CD14-positive monocyte (primary cell): Measurements from ENCODE around the gene ZNF804B. TPM values are rescaled to one million over a fixed set of nuclear protein-coding genes. Genes with fewer than 3 reads are reported as not detected.

Experiments used
- DNase-seq, 3 donors: peaks; one replicate each; pipeline ENCODE4 v3.0.0-alpha.2; 2011 to 2022
- H2AFZ ChIP-seq: 2 replicates; pipeline ENCODE4 v1.6.0; 2012; ENCODE audit warnings: mild to moderate bottlenecking, low read depth, low read length, inconsistent platforms; ENCODE audit not compliant: insufficient read depth, poor library complexity, severe bottlenecking
- H3K27ac ChIP-seq, 2 donors: 1 replicate in 1 of 2; 2 replicates in 1 of 2; pipeline ENCODE4 v1.5.1; 2012 to 2013; ENCODE audit warnings: low read length in 2 of 2, control low read depth in 1 of 2, inconsistent platforms in 1 of 2, low read depth in 1 of 2, mild to moderate bottlenecking in 1 of 2
- H3K27me3 ChIP-seq, 2 donors: one replicate each; pipeline versions ENCODE4 v1.6.0 to v1.6.1; 2011 to 2013; ENCODE audit warnings: low read length in 2 of 2; ENCODE audit not compliant: control insufficient read depth in 2 of 2, insufficient read depth in 2 of 2
- H3K36me3 ChIP-seq, 2 donors: replicated peaks in 1 of 2; 1 replicate in 1 of 2; 2 replicates in 1 of 2; pipeline versions ENCODE4 v1.5.1 to v1.6.1; 2012 to 2013; ENCODE audit warnings: low read length in 2 of 2, control low read depth in 1 of 2, inconsistent platforms in 1 of 2, mild to moderate bottlenecking in 1 of 2; ENCODE audit not compliant: insufficient read depth in 2 of 2, control insufficient read depth in 1 of 2
- H3K4me1 ChIP-seq, 2 donors: 1 replicate in 1 of 2; 2 replicates in 1 of 2; pipeline versions ENCODE4 v1.5.1 to v1.6.1; 2012 to 2013; ENCODE audit warnings: low read length in 2 of 2, control low read depth in 1 of 2, inconsistent platforms in 1 of 2, mild to moderate bottlenecking in 1 of 2, moderate library complexity in 1 of 2; ENCODE audit not compliant: insufficient read depth in 2 of 2, control insufficient read depth in 1 of 2
- H3K4me2 ChIP-seq: replicated peaks from 2 replicates; pipeline ENCODE3; 2012; ENCODE audit warnings: low read length, moderate library complexity, mild to moderate bottlenecking; ENCODE audit not compliant: poor library complexity, severe bottlenecking; ENCODE audit errors: extremely low read depth
- H3K4me3 ChIP-seq, 3 experiments: fragments of 200-600 bp in 1 of 3; sonication (generic) in 1 of 3; replicated peaks in 1 of 3; 1 replicate in 2 of 3; 2 replicates in 1 of 3; pipeline ENCODE4 v1.5.1; 2011 to 2013; ENCODE audit warnings: low read length in 3 of 3, mild to moderate bottlenecking in 3 of 3, control low read depth in 2 of 3, low read depth in 2 of 3, inconsistent platforms in 1 of 3, moderate library complexity in 1 of 3
- H3K79me2 ChIP-seq: 2 replicates; pipeline ENCODE4 v1.6.0; 2012; ENCODE audit warnings: mild to moderate bottlenecking, control low read depth, inconsistent platforms, low read length, moderate library complexity; ENCODE audit not compliant: insufficient read depth
- H3K9ac ChIP-seq: 2 replicates; pipeline ENCODE4 v1.6.0; 2017; ENCODE audit warnings: low read length, mild to moderate bottlenecking; ENCODE audit not compliant: insufficient read depth, poor library complexity, severe bottlenecking
- H3K9me3 ChIP-seq, 2 donors: replicated peaks in 1 of 2; 1 replicate in 1 of 2; 2 replicates in 1 of 2; pipeline versions ENCODE4 v1.5.1 to v1.6.1; 2012 to 2013; ENCODE audit warnings: low read length in 2 of 2, control low read depth in 1 of 2; ENCODE audit not compliant: control insufficient read depth in 1 of 2, insufficient read depth in 1 of 2
- H4K20me1 ChIP-seq: 2 replicates; pipeline ENCODE4 v1.6.0; 2012; ENCODE audit warnings: mild to moderate bottlenecking, low read length, control low read depth, moderate library complexity; ENCODE audit not compliant: insufficient read depth
- H3K27ac Mint-ChIP-seq, 7 donors: one replicate each; pipeline ENCODE4 v1.8.0; 2020; ENCODE audit warnings: mild to moderate bottlenecking in 7 of 7, mixed read lengths in 7 of 7, moderate library complexity in 6 of 7, inconsistent platforms in 2 of 7
- H3K27me3 Mint-ChIP-seq, 3 donors: one replicate each; pipeline ENCODE4 v1.8.0; 2021 to 2022; ENCODE audit warnings: low read depth in 3 of 3, mild to moderate bottlenecking in 3 of 3, mixed read lengths in 3 of 3, moderate library complexity in 3 of 3, inconsistent platforms in 1 of 3
- H3K36me3 Mint-ChIP-seq, 2 donors: one replicate each; pipeline ENCODE4 v1.8.0; 2020; ENCODE audit warnings: mixed read lengths in 2 of 2, inconsistent platforms in 1 of 2, mild to moderate bottlenecking in 1 of 2
- H3K4me1 Mint-ChIP-seq: one replicate; pipeline ENCODE4 v1.8.0; 2020; ENCODE audit warnings: mild to moderate bottlenecking, mixed read lengths
- H3K4me3 Mint-ChIP-seq, 2 donors: one replicate each; pipeline ENCODE4 v1.8.0; 2020; ENCODE audit warnings: mild to moderate bottlenecking in 2 of 2, mixed read lengths in 2 of 2, moderate library complexity in 1 of 2
- H3K9me3 Mint-ChIP-seq, 7 donors: one replicate each; pipeline ENCODE4 v1.8.0; 2020 to 2022; ENCODE audit warnings: mixed read lengths in 7 of 7, mild to moderate bottlenecking in 6 of 7, moderate library complexity in 6 of 7, inconsistent platforms in 2 of 7
- CTCF ChIP-seq: fragments of 200-600 bp; IDR thresholded peaks from one replicate; pipeline ENCODE4 v1.8.0; 2022; ENCODE audit warnings: antibody characterized with exemption, mild to moderate bottlenecking
- WGBS: methylation state at CpG from one replicate; pipeline ENCODE4 v1.1.5; 2013; ENCODE audit warnings: missing lambda C conversion rate; ENCODE audit not compliant: insufficient coverage; 5-methylcytosine and 5-hydroxymethylcytosine counted together
- intact Hi-C, 2 donors: fragments of 100-400 bp; cut with micrococcal nuclease; formaldehyde crosslinking; loops; one replicate each; pipeline versions ENCODE4 v1.15.0 to v1.15.1; 2023
- polyA plus RNA-seq, 3 donors: library from polyadenylated mRNA; depleted of rRNA in 1 of 3; unstranded in 2 of 3; stranded (reverse) in 1 of 3; fragments of 300-500 nt in 2 of 3; fragments of >200 nt in 1 of 3; fragmentation: Illumina TruSeq in 2 of 3; gene quantifications; 1 replicate in 2 of 3; 2 replicates in 1 of 3; pipeline ENCODE4 v1.2.3, GENCODE V29; 2012 to 2021

ZNF804B gene
- polyA plus RNA-seq, 3 donors = not detected

DNA sequence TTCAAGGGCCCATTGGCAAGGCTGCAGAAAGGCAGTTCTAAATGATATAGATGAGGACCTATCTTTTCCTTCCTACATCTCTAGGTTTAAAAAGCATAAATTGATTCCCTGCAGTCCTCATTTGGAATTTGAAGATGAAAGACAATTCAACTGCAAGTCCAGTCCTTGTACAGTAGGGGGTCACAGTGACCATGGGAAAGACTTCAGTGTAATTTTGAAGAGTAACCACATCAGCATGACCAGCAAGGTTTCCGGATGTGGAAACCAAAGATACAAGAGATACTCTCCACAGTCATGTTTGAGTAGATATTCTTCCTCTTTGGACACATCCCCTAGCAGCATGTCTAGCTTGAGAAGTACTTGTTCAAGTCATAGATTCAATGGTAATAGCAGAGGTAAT, 575.3 kb downstream of the ZNF804B start:
- no peak overlapping the region for H3K4me2 ChIP-seq
- H3K9me3 Mint-ChIP-seq = no peaks in the 10 kb centered on the region

DNA sequence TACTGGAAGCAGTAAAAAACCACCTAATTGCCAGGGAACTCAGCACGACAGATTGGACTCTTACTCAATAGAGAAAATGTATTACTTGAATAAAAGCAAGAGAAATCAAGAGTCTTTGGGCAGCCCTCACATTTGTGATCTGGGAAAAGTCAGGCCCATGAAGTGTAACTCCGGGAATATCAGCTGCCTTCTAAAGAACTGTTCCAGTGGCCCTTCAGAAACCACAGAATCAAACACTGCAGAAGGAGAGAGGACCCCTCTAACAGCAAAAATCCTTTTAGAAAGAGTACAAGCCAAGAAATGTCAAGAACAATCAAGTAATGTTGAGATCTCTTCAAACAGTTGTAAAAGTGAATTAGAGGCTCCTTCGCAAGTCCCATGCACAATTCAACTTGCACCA, 576.0 kb downstream of the ZNF804B start:
- no peak for TF ChIP-seq CTCF
- no CpG with 5 or more reads among the region's 3 CpGs for WGBS
- Histone ChIP-seq H2AFZ (no peak overlapping the region), H4K20me1 (no peaks in the 10 kb centered on the region), H3K9ac (no peak overlapping the region), H3K4me2 (no peak overlapping the region), H3K4me3 (no peak overlapping the region), H3K27me3 (no peaks in the 10 kb centered on the region), H3K9me3 (no peaks in the 10 kb centered on the region), H3K36me3 (no peaks in the 10 kb centered on the region), H3K79me2 (no peaks in the 10 kb centered on the region), H3K27ac (no peak overlapping the region), H3K4me1 (no peaks in the 10 kb centered on the region)
- no peak for DNase-seq
- Mint-ChIP-seq H3K4me3 (no peak overlapping the region), H3K27ac (no peak overlapping the region), H3K9me3 (no peaks in the 10 kb centered on the region), H3K36me3 (no peaks in the 10 kb centered on the region), H3K4me1 (no peaks in the 10 kb centered on the region), H3K27me3 (no peaks in the 10 kb centered on the region)
- intact Hi-C loops = no loop called here

More for the DNA sequence above, 575.3 kb downstream of the ZNF804B start:
- Mint-ChIP-seq H3K4me1 (no peaks in the 10 kb centered on the region), H3K27me3 (no peaks in the 10 kb centered on the region), H3K36me3 (no peaks in the 10 kb centered on the region), H3K27ac (no peak overlapping the region), H3K4me3 (no peak overlapping the region)
- no peaks in the 10 kb centered on the region for H3K9me3 ChIP-seq
- no peak for DNase-seq
- H3K4me1 ChIP-seq = no peaks in the 10 kb centered on the region
- no peak overlapping the region for H3K4me3 ChIP-seq
- no CpG with 5 or more reads among the region's 1 CpG for WGBS
- no peak for TF ChIP-seq CTCF
- no peaks in the 10 kb centered on the region for H3K79me2 ChIP-seq
- no peaks in the 10 kb centered on the region for H3K27me3 ChIP-seq
- H3K9ac ChIP-seq = no peak overlapping the region
- intact Hi-C loops = no loop called here
- no peaks in the 10 kb centered on the region for H4K20me1 ChIP-seq
- no peak overlapping the region for H3K27ac ChIP-seq
- no peaks in the 10 kb centered on the region for H3K36me3 ChIP-seq
- no peak overlapping the region for H2AFZ ChIP-seq
